Measurements from ENCODE around the gene ZCCHC3.
A peak's percentile ranks its signal among the peaks of the same experiment; 100 is the strongest.

- TF ChIP-seq, protein P1, sequence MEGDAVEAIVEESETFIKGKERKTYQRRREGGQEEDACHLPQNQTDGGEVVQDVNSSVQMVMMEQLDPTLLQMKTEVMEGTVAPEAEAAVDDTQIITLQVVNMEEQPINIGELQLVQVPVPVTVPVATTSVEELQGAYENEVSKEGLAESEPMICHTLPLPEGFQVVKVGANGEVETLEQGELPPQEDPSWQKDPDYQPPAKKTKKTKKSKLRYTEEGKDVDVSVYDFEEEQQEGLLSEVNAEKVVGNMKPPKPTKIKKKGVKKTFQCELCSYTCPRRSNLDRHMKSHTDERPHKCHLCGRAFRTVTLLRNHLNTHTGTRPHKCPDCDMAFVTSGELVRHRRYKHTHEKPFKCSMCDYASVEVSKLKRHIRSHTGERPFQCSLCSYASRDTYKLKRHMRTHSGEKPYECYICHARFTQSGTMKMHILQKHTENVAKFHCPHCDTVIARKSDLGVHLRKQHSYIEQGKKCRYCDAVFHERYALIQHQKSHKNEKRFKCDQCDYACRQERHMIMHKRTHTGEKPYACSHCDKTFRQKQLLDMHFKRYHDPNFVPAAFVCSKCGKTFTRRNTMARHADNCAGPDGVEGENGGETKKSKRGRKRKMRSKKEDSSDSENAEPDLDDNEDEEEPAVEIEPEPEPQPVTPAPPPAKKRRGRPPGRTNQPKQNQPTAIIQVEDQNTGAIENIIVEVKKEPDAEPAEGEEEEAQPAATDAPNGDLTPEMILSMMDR (IDR thresholded peaks at IDR 0.05) = no peak
- peak; percentile 23 to 68 (median 33) for TF ChIP-seq POLR2AphosphoS5 (IDR thresholded peaks at IDR 0.05)
These were observed 30.0 kb downstream of the ZCCHC3 start for GRCh38 chr20:327186-328026.

All from stomach (tissue), 4 donors.